G401 (cell line): ENCODE results near the gene C11orf24. TPM values are rescaled to one million over a fixed set of nuclear protein-coding genes. Genes with fewer than 3 reads are reported as not detected.

Source experiments
- DNase-seq: peaks from one replicate; pipeline ENCODE4 v3.0.0-alpha.2; 2015; ENCODE audit warnings: low spot score
- in situ Hi-C: cut with HindIII; loops from 2 replicates; pipeline ENCODE4 v1.10.0; 2016; ENCODE audit warnings: low sequenced_read_pairs, mixed read lengths
- total RNA-seq: library from RNA; depleted of rRNA; stranded (reverse); fragments of >200 nt; shearing (Covaris generic); gene quantifications from 2 replicates; pipeline ENCODE4 v1.2.3, GENCODE V29; 2014

Gene C11orf24
- total RNA-seq, 1 experiment from 2014 or later, result 17.4 TPM

GRCh38 chr11:68274306-68274705 lies 2.5 kb upstream of the C11orf24 start:
- in situ Hi-C loops, result no loop called here
- no peak for DNase-seq

- DNase-seq, result no peak
- in situ Hi-C loops, result no loop called here
These were observed 1.4 kb upstream of the C11orf24 start for GRCh38 chr11:68273026-68273738.

- peak; percentile 61 for DNase-seq
- in situ Hi-C loops, result no loop called here
These were observed 571 bp downstream of the C11orf24 start for GRCh38 chr11:68271023-68271780.

GRCh38 chr11:68270196-68271022 lies 1.4 kb downstream of the C11orf24 start:
- DNase-seq, result no peak
- in situ Hi-C loops, result no loop called here

GRCh38 chr11:68269414-68270081 lies 2.2 kb downstream of the C11orf24 start:
- no peak for DNase-seq
- in situ Hi-C loops, result no loop called here

GRCh38 chr11:68267881-68268240 lies 3.9 kb downstream of the C11orf24 start:
- DNase-seq, result no peak
- in situ Hi-C loops, result no loop called here

- no peak for DNase-seq
- in situ Hi-C loops, result no loop called here
These were observed 4.6 kb downstream of the C11orf24 start for GRCh38 chr11:68266936-68267880.

- in situ Hi-C loops, result no loop called here
- DNase-seq, result no peak
These were observed 5.5 kb downstream of the C11orf24 start for GRCh38 chr11:68266121-68266891.

GRCh38 chr11:68264741-68265540 lies 6.8 kb downstream of the C11orf24 start:
- in situ Hi-C loops, result no loop called here
- DNase-seq, result no peak

GRCh38 chr11:68264244-68264643 lies 7.5 kb downstream of the C11orf24 start:
- no peak for DNase-seq
- in situ Hi-C loops, result no loop called here

- in situ Hi-C loops, result no loop called here
- peak; percentile 55 for DNase-seq
These were observed 8.2 kb downstream of the C11orf24 start for GRCh38 chr11:68263444-68264035.

- no peak for DNase-seq
- in situ Hi-C loops, result no loop called here
These were observed 9.3 kb downstream of the C11orf24 start for GRCh38 chr11:68262544-68262827.

- no peak for DNase-seq
- in situ Hi-C loops, result no loop called here
These were observed 9.8 kb downstream of the C11orf24 start for GRCh38 chr11:68261749-68262543.

- in situ Hi-C loops, result no loop called here
- no peak for DNase-seq
These were observed 10.8 kb downstream of the C11orf24 start for GRCh38 chr11:68261006-68261405.

GRCh38 chr11:68260484-68260883 lies 11.3 kb downstream of the C11orf24 start:
- in situ Hi-C loops, result no loop called here

More at GRCh38 chr11:68260484-68260883, 11.3 kb downstream of the C11orf24 start:
- no peak for DNase-seq
